ENCODE data around the gene BARX1. TPM values are rescaled to one million over a fixed set of nuclear protein-coding genes. Genes with fewer than 3 reads are reported as not detected.
"Not testable (repeated sequence)": the region's sequence is repeated elsewhere in the genome, so short reads cannot be mapped to it uniquely, and the experiment has no call there.

The BARX1 gene
- total RNA-seq, 4 donors from 2014 or later, result 0.37 to 469 (median 84.4) TPM

DNA sequence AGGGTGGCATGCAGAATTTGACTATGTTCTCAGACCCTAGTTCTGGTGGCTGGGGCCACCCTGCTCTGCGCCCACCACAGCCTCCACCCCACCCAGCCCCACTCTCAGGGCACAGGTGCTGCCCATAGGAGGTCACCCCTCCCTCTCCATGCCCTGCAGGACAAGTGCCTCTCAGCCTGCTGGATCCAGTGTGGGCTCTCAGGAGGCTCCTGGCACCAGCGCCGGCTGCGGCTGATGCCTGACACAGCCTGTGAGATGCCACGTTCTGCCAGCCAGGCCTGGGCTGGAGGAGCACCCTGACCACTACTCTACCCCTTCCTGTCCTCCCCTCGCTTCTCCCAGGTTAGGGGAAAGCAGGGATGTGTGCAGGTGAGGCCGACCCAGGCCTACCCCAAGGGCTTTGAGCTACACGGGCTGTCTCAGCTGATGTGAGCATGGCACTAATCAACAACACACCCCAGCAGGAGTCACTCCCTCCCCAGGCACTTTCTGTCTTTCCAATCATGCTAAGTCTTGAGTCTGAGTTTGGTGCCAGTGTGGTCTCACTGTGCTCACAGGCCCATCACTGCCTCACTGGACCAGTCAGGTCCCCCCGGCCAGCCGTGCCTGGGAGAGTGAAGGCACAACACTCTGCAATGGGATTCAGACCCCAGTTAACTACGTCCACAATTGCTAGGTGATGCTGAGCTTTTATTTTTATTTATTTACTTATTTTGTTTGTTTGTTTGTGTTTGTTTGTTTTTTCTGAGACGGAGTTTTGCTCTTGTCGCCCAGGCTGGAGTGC lies 12.1 kb upstream of the BARX1 start:
- peaks cover 6% of the 10 kb centered on the region for H3K27me3 ChIP-seq
- H3K9me3 ChIP-seq, result no peaks in the 10 kb centered on the region
- TF ChIP-seq POLR2AphosphoS5 (IDR thresholded peaks at IDR 0.05) (no peak), EP300 (IDR thresholded peaks at IDR 0.05) (no peak), POLR2A (IDR thresholded peaks at IDR 0.05) (no peak)
- TF ChIP-seq, protein P1, sequence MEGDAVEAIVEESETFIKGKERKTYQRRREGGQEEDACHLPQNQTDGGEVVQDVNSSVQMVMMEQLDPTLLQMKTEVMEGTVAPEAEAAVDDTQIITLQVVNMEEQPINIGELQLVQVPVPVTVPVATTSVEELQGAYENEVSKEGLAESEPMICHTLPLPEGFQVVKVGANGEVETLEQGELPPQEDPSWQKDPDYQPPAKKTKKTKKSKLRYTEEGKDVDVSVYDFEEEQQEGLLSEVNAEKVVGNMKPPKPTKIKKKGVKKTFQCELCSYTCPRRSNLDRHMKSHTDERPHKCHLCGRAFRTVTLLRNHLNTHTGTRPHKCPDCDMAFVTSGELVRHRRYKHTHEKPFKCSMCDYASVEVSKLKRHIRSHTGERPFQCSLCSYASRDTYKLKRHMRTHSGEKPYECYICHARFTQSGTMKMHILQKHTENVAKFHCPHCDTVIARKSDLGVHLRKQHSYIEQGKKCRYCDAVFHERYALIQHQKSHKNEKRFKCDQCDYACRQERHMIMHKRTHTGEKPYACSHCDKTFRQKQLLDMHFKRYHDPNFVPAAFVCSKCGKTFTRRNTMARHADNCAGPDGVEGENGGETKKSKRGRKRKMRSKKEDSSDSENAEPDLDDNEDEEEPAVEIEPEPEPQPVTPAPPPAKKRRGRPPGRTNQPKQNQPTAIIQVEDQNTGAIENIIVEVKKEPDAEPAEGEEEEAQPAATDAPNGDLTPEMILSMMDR (IDR thresholded peaks at IDR 0.05), result no peak
- no peak overlapping the region for H3K27ac ChIP-seq
- ATAC-seq, result no peak
- no peak overlapping the region for H3K4me3 ChIP-seq
- H3K4me1 ChIP-seq, result peaks cover 0 to 15% (median 0%) of the 10 kb centered on the region in 3 donors
- 80 to 84% methylated on average over 2 to 3 of the region's 13 CpGs for WGBS, 2 donors (ENCODE audit: low coverage in 1 of 2)
- H3K36me3 ChIP-seq, result no peaks in the 10 kb centered on the region

DNA sequence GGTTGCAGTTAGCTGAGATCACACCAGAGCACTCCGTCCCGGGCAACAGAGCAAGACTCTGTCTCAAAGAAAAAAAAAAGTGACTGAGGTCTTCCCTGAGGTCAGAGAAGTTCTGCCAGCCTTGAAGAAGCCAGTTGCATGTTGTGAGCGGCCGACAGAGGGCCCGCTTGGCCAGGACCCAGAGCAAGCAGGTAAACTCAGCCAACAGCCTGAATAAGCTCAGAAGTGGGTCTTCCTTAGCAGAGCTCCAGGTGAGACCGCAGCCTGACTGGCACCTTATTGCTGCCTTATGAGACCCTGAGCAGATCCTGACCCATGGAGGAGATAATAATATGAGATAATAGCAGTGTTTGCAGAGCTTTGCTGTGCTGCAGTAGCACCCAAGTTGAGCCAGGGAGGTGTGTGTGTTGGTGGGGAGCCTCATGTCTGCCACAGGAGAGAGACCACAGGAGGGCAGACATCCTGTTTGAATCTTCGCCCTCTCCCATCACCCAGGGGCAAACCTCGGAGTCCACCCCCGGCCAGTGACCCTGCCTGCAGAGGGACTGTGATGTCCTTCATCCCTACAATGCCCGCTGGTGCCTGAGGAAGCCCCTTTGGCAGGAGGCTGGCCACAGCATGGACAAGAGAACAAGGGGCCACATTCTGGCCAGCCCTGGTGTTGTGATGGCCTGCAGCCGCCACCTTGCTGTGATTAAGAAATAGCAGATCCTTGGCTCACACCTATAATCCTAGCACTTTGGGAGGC lies 10.8 kb upstream of the BARX1 start:
- WGBS, 2 donors (ENCODE audit: low coverage in 1 of 2), result 79 to 100% methylated on average over 1 to 2 of the region's 11 CpGs

DNA sequence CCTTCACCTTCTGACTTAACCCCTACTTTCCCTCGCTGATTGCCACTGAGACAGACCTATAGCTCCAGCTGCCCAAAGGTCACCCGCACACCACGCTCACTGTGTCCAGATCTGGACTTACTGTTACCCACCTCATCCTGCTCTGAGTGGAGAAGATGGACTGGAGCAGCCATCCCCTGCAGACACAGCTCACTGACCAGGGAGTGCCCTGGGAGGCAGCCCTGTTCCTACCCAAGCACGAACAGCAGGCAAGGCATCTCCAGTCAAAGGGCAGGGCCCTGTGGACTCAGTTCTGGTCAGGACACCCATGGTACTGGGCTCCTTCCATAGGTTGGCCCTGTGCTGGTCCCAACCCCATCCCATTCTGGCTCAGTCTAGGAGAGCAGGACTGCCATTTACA lies 9.5 kb upstream of the BARX1 start:
- Histone ChIP-seq H3K4me3 (no peak overlapping the region), H3K4me1 (peaks cover 0 to 40% (median 6%) of the 10 kb centered on the region in 3 donors), H3K9me3 (no peaks in the 10 kb centered on the region), H3K27ac (no peak overlapping the region), H3K27me3 (peaks cover 26% of the 10 kb centered on the region), H3K36me3 (no peaks in the 10 kb centered on the region)
- no CpG with 5 or more reads among the region's 4 CpGs for WGBS, 2 donors (ENCODE audit: low coverage in 1 of 2)
- TF ChIP-seq EP300 (IDR thresholded peaks at IDR 0.05) (no peak), POLR2AphosphoS5 (IDR thresholded peaks at IDR 0.05) (no peak), POLR2A (IDR thresholded peaks at IDR 0.05) (no peak)
- TF ChIP-seq, protein P1 (IDR thresholded peaks at IDR 0.05), result no peak
- no peak for ATAC-seq

More for the DNA sequence above, 10.8 kb upstream of the BARX1 start:
- no peaks in the 10 kb centered on the region for H3K9me3 ChIP-seq
- peaks cover 13% of the 10 kb centered on the region for H3K27me3 ChIP-seq
- peaks cover 0 to 27% (median 0%) of the 10 kb centered on the region in 3 donors for H3K4me1 ChIP-seq
- no peak for ATAC-seq
- no peak overlapping the region for H3K27ac ChIP-seq
- TF ChIP-seq EP300 (IDR thresholded peaks at IDR 0.05) (no peak), POLR2AphosphoS5 (IDR thresholded peaks at IDR 0.05) (no peak), POLR2A (IDR thresholded peaks at IDR 0.05) (no peak)
- TF ChIP-seq, protein P1 (IDR thresholded peaks at IDR 0.05), result no peak
- no peak overlapping the region for H3K4me3 ChIP-seq
- no peaks in the 10 kb centered on the region for H3K36me3 ChIP-seq

DNA sequence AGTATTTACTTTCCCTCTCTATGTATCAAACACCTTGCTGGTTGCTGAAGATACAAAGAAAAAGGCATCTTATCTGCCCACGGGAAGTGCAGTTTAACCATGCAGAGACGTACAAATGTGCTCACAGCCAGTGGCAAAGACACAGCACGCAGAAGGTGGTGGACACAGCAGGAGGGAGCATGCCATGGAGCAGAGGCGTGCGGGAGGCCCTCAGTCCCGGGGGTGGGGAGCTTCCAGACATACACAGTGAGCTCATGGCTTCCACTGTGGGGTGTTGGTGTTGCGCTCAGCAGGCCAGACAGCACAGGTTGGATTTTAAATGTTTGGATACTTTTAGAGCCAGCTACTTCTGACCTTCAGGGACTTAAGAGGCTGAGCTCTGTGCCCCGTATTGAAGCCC lies 8.8 kb upstream of the BARX1 start:
- no peak overlapping the region for H3K4me3 ChIP-seq
- TF ChIP-seq POLR2A (IDR thresholded peaks at IDR 0.05) (no peak), POLR2AphosphoS5 (IDR thresholded peaks at IDR 0.05) (no peak), EP300 (IDR thresholded peaks at IDR 0.05) (no peak)
- TF ChIP-seq, protein P1 (IDR thresholded peaks at IDR 0.05), result no peak
- no peaks in the 10 kb centered on the region for H3K36me3 ChIP-seq
- peaks cover 0 to 47% (median 11%) of the 10 kb centered on the region in 3 donors for H3K4me1 ChIP-seq
- WGBS, 2 donors (ENCODE audit: low coverage in 1 of 2), result 75 to 89% methylated on average over 2 to 6 of the region's 8 CpGs
- H3K9me3 ChIP-seq, result no peaks in the 10 kb centered on the region
- ATAC-seq, result no peak
- H3K27me3 ChIP-seq, result peaks cover 33% of the 10 kb centered on the region
- H3K27ac ChIP-seq, result no peak overlapping the region

DNA sequence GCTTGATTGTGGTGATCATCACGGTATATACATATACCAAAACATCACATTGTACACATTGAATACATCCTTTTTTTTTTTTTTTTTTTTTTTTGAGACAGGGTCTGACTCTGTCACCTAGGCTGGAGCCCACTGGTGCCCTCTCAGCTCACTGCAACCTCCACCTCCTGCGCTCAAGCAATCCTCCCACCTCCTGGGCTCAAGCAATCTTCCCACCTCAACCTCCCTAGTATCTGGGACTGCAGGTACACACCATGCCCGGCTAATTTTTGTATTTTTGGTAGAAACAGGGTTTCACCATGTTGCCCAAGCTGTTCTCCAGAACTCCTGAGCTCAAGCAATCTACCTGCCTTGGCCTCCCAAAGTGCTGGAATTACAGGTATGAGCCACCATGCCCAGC lies 8.3 kb upstream of the BARX1 start:
- H3K4me3 ChIP-seq, H3K9me3 ChIP-seq, H3K36me3 ChIP-seq, ATAC-seq, H3K27ac ChIP-seq: not testable (repeated sequence)
- peaks cover 0 to 52% (median 16%) of the 10 kb centered on the region in 3 donors for H3K4me1 ChIP-seq
- H3K27me3 ChIP-seq, result peaks cover 34% of the 10 kb centered on the region
- 63 to 64% methylated on average over 3 of the region's 3 CpGs for WGBS, 2 donors (ENCODE audit: low coverage in 1 of 2)

Measured in gastroesophageal sphincter (tissue), 4 donors.